Measurements from ENCODE around the gene TNS1.

GRCh38 chr2:217903859-217904613 is 98.8 kb downstream of the TNS1 start:
- TF ChIP-seq CTCF (IDR thresholded peaks at IDR 0.05) (no peak), EP300 (IDR thresholded peaks at IDR 0.05) (peak; percentile 36 to 88)

Data from tibial nerve (tissue), 4 donors.